Activated CD8-positive, alpha-beta T cell treated with anti-CD3 and anti-CD28 coated beads for 36 hours (primary cell): ENCODE results near the gene CRIM1. TPM values are rescaled to one million over a fixed set of nuclear protein-coding genes. Genes with fewer than 3 reads are reported as not detected.

Experiments
- ATAC-seq: fragments of 200-7000 bp; cut with Tn5 transposase; one replicate; pipeline ENCODE4 v1.10.0; 2021; ENCODE audit warnings: mild to moderate bottlenecking, moderate library complexity
- CTCF ChIA-PET: fragments of 350-600 bp; sonication (Branson Sonifier 250); formaldehyde crosslinking; loops from one replicate; lab custom pipeline; 2021; ENCODE audit warnings: antibody characterized with exemption; lab: Charles Lee
- POLR2A ChIA-PET: fragments of 350-600 bp; sonication (Branson Sonifier 250); formaldehyde crosslinking; loops from one replicate; lab custom pipeline; 2021; ENCODE audit warnings: antibody characterized with exemption; lab: Charles Lee
- DNase-seq: peaks from one replicate; pipeline ENCODE4 v3.0.0-alpha.2; 2020
- H3K27ac Mint-ChIP-seq: one replicate; pipeline ENCODE4 v1.8.0; 2021; ENCODE audit warnings: mild to moderate bottlenecking, mixed read lengths
- H3K27me3 Mint-ChIP-seq: one replicate; pipeline ENCODE4 v1.8.0; 2021; ENCODE audit warnings: mixed read lengths
- H3K36me3 Mint-ChIP-seq: one replicate; pipeline ENCODE4 v1.8.0; 2021; ENCODE audit warnings: low read depth, mixed read lengths
- H3K4me1 Mint-ChIP-seq: one replicate; pipeline ENCODE4 v1.8.0; 2021; ENCODE audit warnings: low read depth, mixed read lengths
- H3K4me3 Mint-ChIP-seq: one replicate; pipeline ENCODE4 v1.8.0; 2021; ENCODE audit warnings: mild to moderate bottlenecking, moderate library complexity, mixed read lengths
- H3K9me3 Mint-ChIP-seq: one replicate; pipeline ENCODE4 v1.8.0; 2021; ENCODE audit warnings: mixed read lengths
- CTCF ChIP-seq: fragments of 200-600 bp; IDR thresholded peaks from one replicate; pipeline ENCODE4 v1.8.0; 2022; ENCODE audit warnings: antibody characterized with exemption, mild to moderate bottlenecking
- intact Hi-C: fragments of 100-400 bp; cut with micrococcal nuclease; formaldehyde crosslinking; loops from one replicate; pipeline ENCODE4 v1.10.0; 2022
- total RNA-seq, 2 experiments: library from RNA; stranded (reverse); gene quantifications; one replicate each; pipeline ENCODE4 v1.2.3, GENCODE V29; 2021

Gene CRIM1
- total RNA-seq, 2 experiments from 2014 or later = 14.4 to 15.9 TPM

GRCh38 chr2:36414307-36414706 lies 58.7 kb downstream of the CRIM1 start:
- no peak overlapping the region for H3K4me3 Mint-ChIP-seq
- CTCF ChIA-PET = interaction anchor here (1.6 kb wide), 1 partner anchor 41 kb away, joined by 3 read pairs; no protein-coding TSS in a partner anchor

GRCh38 chr2:36415381-36416022 lies 59.9 kb downstream of the CRIM1 start:
- no peaks in the 10 kb centered on the region for H3K4me1 Mint-ChIP-seq
- no peak for DNase-seq
- H3K27ac Mint-ChIP-seq = no peak overlapping the region
- CTCF ChIA-PET = no interaction called here
- H3K27me3 Mint-ChIP-seq = no peaks in the 10 kb centered on the region
- no peak for TF ChIP-seq CTCF
- ATAC-seq = no peak
- H3K9me3 Mint-ChIP-seq = no peaks in the 10 kb centered on the region
- intact Hi-C loops = no loop called here
- H3K36me3 Mint-ChIP-seq = no peaks in the 10 kb centered on the region
- H3K4me3 Mint-ChIP-seq = no peak overlapping the region
- POLR2A ChIA-PET = no interaction called here

More at GRCh38 chr2:36414307-36414706, 58.7 kb downstream of the CRIM1 start:
- POLR2A ChIA-PET = no interaction called here
- intact Hi-C loops = no loop called here
- Mint-ChIP-seq H3K36me3 (no peaks in the 10 kb centered on the region), H3K9me3 (no peaks in the 10 kb centered on the region), H3K4me1 (no peaks in the 10 kb centered on the region), H3K27ac (no peak overlapping the region), H3K27me3 (no peaks in the 10 kb centered on the region)
- ATAC-seq (no peak), DNase-seq (no peak)
- no peak for TF ChIP-seq CTCF

- no peaks in the 10 kb centered on the region for H3K4me1 Mint-ChIP-seq
Observed at GRCh38 chr2:36416370-36417165, 61.0 kb downstream of the CRIM1 start.

GRCh38 chr2:36420569-36421181 lies 65.1 kb downstream of the CRIM1 start:
- TF ChIP-seq CTCF = no peak
- ChIA-PET POLR2A (no interaction called here), CTCF (interaction anchor here (1.3 kb wide), 1 partner anchor 18 kb away, joined by 4 read pairs; no protein-coding TSS in a partner anchor)
- no peaks in the 10 kb centered on the region for H3K27me3 Mint-ChIP-seq
- intact Hi-C loops = no loop called here
- H3K36me3 Mint-ChIP-seq = no peaks in the 10 kb centered on the region
- H3K4me3 Mint-ChIP-seq = no peak overlapping the region
- no peak overlapping the region for H3K27ac Mint-ChIP-seq
- no peaks in the 10 kb centered on the region for H3K9me3 Mint-ChIP-seq
- ATAC-seq (no peak), DNase-seq (no peak)
- H3K4me1 Mint-ChIP-seq = no peaks in the 10 kb centered on the region

More at GRCh38 chr2:36416370-36417165, 61.0 kb downstream of the CRIM1 start:
- TF ChIP-seq CTCF = no peak
- Mint-ChIP-seq H3K4me3 (no peak overlapping the region), H3K9me3 (no peaks in the 10 kb centered on the region), H3K36me3 (no peaks in the 10 kb centered on the region), H3K27ac (no peak overlapping the region), H3K27me3 (no peaks in the 10 kb centered on the region)
- ATAC-seq = no peak
- POLR2A ChIA-PET = no interaction called here
- intact Hi-C loops = no loop called here
- no peak for DNase-seq
- CTCF ChIA-PET = no interaction called here
